Liver (tissue), 3 donors: ENCODE data around the gene MYO18A.

Experiments used
- CTCF ChIP-seq: fragments of 150-350 bp; IDR thresholded peaks from 2 replicates; pipeline ENCODE4 v1.5.1; 2017; ENCODE audit warnings: improper control_type of control experiment, low read depth, low read length; ENCODE audit not compliant: missing input control
- FOXA1 ChIP-seq: IDR thresholded peaks from 2 replicates; pipeline ENCODE4 v1.6.1; 2016; ENCODE audit warnings: antibody characterized with exemption
- RXRA ChIP-seq, 2 donors: IDR thresholded peaks; 2 replicates each; pipeline ENCODE4 v1.6.1; 2017 to 2018; ENCODE audit warnings: antibody characterized with exemption in 2 of 2, mild to moderate bottlenecking in 1 of 2
- SP1 ChIP-seq: IDR thresholded peaks from 2 replicates; pipeline ENCODE4 v1.6.1; 2018; ENCODE audit warnings: antibody characterized with exemption, mild to moderate bottlenecking
- TAF1 ChIP-seq: conservative IDR thresholded peaks from 2 replicates; pipeline ENCODE4 v1.6.1; 2016; ENCODE audit warnings: antibody characterized with exemption, mild to moderate bottlenecking
- ZBTB33 ChIP-seq: IDR thresholded peaks from 2 replicates; pipeline ENCODE4 v1.6.1; 2016; ENCODE audit warnings: antibody characterized with exemption
- donor health status: healthy.
- donor health status: healthy.

- TF ChIP-seq CTCF (no peak), TAF1 (no peak), RXRA (IDR thresholded peaks at IDR 0.05) (no peak), SP1 (no peak), FOXA1 (no peak), ZBTB33 (no peak)
These were observed 39.3 kb downstream of the MYO18A start for GRCh38 chr17:29140631-29141513.
